GM12875 (cell line): ENCODE results near the gene TRIM31.

Experiments
- H3K4me3 ChIP-seq: one replicate; pipeline ENCODE4 v1.5.1; 2011; ENCODE audit warnings: low read depth, low read length, control low read depth
- CTCF ChIP-seq: IDR thresholded peaks from 2 replicates; pipeline ENCODE4 v1.5.1; 2011; ENCODE audit warnings: low read depth, mild to moderate bottlenecking, control low read depth, inconsistent platforms, low read length, moderate library complexity, borderline replicate concordance; ENCODE audit not compliant: insufficient read depth

The TRIM31 gene

GRCh38 chr6:30113003-30113759 is at the start of gene TRIM31:
TSS of gene TRIM31 (minus strand) at chr6:30113090. CDS start at chr6:30112805, 285 bp downstream.
- H3K4me3 ChIP-seq, result no peak within 1 kb of the TSS
- no peak for TF ChIP-seq CTCF

- TF ChIP-seq CTCF, result no peak
- H3K4me3 ChIP-seq, result no peak overlapping the region
Measured at GRCh38 chr6:30162265-30163089, 49.6 kb upstream of the TRIM31 start.

- H3K4me3 ChIP-seq, result no peak within 1 kb of the TSS
- no peak for TF ChIP-seq CTCF
Measured at GRCh38 chr6:30160785-30161531, 48.1 kb upstream of the TRIM31 start, which contains the start of gene TRIM10. TSS of gene TRIM10 (minus strand) at chr6:30161211. CDS start at chr6:30160858, 353 bp downstream.

- no peak for TF ChIP-seq CTCF
- no peak overlapping the region for H3K4me3 ChIP-seq
Measured at GRCh38 chr6:30160008-30160784, 47.3 kb upstream of the TRIM31 start.

GRCh38 chr6:30158475-30159040 is 45.7 kb upstream of the TRIM31 start:
- TF ChIP-seq CTCF, result no peak
- no peak overlapping the region for H3K4me3 ChIP-seq

- no peak for TF ChIP-seq CTCF
- H3K4me3 ChIP-seq, result no peak overlapping the region
Measured at GRCh38 chr6:30157999-30158398, 45.1 kb upstream of the TRIM31 start.
